HepG2 (cell line): ENCODE measurements around the gene MEAK7. TPM values are rescaled to one million over a fixed set of nuclear protein-coding genes. Genes with fewer than 3 reads are reported as not detected.

ENCODE experiments used
- PHF8 ChIP-seq: sonication (generic); formaldehyde crosslinking; IDR thresholded peaks from 2 replicates; pipeline ENCODE4 v1.5.0; 2020; ENCODE audit warnings: missing genetic modification reagents
- polyA plus RNA-seq, 8 experiments: library from polyadenylated mRNA; depleted of rRNA in 3 of 8; stranded (reverse) in 7 of 8; unstranded in 1 of 8; fragments of >200 nt; fragmentation: Illumina TruSeq in 4 of 8; extraction: Trizol in 4 of 8; gene quantifications; 2 replicates each; pipeline versions ENCODE4 v1.2.1 to v1.2.3, GENCODE V29; 2011 to 2016; ENCODE audit warnings: low read depth in 4 of 8, missing spikeins in 1 of 8, mixed read lengths in 1 of 8; ENCODE audit not compliant: insufficient read depth in 1 of 8
- total RNA-seq, 5 experiments: library from RNA; depleted of rRNA; stranded (reverse); fragments of >200 nt; fragmentation: Illumina TruSeq; extraction: Trizol; gene quantifications; 2 replicates each; pipeline ENCODE4 v1.2.3, GENCODE V29; 2016; ENCODE audit warnings: low read depth in 1 of 5
- TF ChIP-seq, protein P1 (sequence below), 2 experiments: fragments of 450-650 bp in 1 of 2; sonication (generic) in 1 of 2; formaldehyde crosslinking in 1 of 2; IDR thresholded peaks; 2 replicates each; pipeline versions ENCODE4 v1.6.1 to v1.8.0; 2016 to 2022; ENCODE audit warnings: antibody characterized with exemption in 1 of 2, mild to moderate bottlenecking in 1 of 2, missing genetic modification reagents in 1 of 2
- TF ChIP-seq, protein P2 (sequence below): sonication (generic); formaldehyde crosslinking; IDR thresholded peaks from 2 replicates; pipeline ENCODE4 v1.4.0; 2020; ENCODE audit warnings: mild to moderate bottlenecking, missing genetic modification reagents
- TF ChIP-seq, protein P3 (sequence below): sonication (generic); formaldehyde crosslinking; conservative IDR thresholded peaks from 2 replicates; pipeline ENCODE4 v1.8.0; 2022; ENCODE audit warnings: low read depth, missing genetic modification reagents
- TF ChIP-seq, protein P4 (sequence below): sonication (generic); formaldehyde crosslinking; IDR thresholded peaks from 2 replicates; pipeline ENCODE4 v1.5.1; 2020; ENCODE audit warnings: mild to moderate bottlenecking, missing genetic modification reagents, moderate library complexity

The MEAK7 gene
- total and polyA plus RNA-seq, 2 of the 13 experiments (the other 11 are each of a cell fraction or from before 2014, with no cell fraction given), result 11.8 to 14.7 TPM

DNA sequence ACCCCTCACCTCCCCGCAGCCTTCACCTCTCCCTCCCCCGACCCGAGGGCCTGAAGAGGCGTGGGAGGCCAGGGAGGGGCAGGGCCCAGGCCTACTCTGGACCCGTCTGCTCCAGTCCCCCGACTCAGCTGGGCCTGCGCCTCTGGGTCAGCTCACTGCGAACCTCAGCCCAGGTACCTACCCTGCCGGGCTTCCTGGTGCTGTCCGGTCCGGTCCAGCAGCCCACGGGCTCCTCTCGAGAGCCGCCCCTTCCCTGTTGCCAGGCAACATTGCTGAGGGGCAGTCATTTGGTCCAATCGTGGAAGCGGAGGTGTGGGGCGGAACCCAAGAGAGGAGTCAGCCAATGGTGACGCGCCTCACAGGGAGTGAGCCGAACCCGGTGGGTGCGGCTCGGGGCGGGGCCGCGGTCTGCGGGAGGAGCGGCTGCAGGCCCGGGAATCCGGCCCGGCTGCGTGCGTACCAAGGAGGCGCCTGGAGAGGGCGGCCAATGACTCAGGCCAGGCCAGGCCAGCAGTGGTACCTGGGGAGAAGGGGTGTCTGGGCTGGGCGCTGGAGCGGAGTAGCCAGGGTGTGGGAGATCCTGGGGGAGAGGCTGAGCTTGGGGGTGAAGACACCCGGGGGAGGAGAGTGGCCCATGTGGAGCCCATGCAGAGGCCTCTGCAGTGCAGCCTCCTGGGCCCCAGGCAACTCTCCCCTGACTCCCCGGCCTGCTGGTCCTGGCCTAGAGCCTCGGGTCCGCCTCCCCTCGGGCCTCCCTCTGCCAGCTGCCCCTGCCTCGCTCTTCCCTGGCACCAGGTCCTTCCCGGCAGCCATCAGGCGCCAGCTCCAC is at the start of gene MEAK7 (continued):
- TF ChIP-seq, protein P1, sequence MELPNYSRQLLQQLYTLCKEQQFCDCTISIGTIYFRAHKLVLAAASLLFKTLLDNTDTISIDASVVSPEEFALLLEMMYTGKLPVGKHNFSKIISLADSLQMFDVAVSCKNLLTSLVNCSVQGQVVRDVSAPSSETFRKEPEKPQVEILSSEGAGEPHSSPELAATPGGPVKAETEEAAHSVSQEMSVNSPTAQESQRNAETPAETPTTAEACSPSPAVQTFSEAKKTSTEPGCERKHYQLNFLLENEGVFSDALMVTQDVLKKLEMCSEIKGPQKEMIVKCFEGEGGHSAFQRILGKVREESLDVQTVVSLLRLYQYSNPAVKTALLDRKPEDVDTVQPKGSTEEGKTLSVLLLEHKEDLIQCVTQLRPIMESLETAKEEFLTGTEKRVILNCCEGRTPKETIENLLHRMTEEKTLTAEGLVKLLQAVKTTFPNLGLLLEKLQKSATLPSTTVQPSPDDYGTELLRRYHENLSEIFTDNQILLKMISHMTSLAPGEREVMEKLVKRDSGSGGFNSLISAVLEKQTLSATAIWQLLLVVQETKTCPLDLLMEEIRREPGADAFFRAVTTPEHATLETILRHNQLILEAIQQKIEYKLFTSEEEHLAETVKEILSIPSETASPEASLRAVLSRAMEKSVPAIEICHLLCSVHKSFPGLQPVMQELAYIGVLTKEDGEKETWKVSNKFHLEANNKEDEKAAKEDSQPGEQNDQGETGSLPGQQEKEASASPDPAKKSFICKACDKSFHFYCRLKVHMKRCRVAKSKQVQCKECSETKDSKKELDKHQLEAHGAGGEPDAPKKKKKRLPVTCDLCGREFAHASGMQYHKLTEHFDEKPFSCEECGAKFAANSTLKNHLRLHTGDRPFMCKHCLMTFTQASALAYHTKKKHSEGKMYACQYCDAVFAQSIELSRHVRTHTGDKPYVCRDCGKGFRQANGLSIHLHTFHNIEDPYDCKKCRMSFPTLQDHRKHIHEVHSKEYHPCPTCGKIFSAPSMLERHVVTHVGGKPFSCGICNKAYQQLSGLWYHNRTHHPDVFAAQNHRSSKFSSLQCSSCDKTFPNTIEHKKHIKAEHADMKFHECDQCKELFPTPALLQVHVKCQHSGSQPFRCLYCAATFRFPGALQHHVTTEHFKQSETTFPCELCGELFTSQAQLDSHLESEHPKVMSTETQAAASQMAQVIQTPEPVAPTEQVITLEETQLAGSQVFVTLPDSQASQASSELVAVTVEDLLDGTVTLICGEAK (IDR thresholded peaks at IDR 0.05), result no peak
- TF ChIP-seq, protein P1 (CRISPR knock-in tag; IDR thresholded peaks at IDR 0.05), result peak; percentile 61; the same call in 1 of the 2 replicates
- TF ChIP-seq, protein P2, sequence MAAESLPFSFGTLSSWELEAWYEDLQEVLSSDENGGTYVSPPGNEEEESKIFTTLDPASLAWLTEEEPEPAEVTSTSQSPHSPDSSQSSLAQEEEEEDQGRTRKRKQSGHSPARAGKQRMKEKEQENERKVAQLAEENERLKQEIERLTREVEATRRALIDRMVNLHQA (CRISPR knock-in tag), result no peak
- TF ChIP-seq, protein P3, sequence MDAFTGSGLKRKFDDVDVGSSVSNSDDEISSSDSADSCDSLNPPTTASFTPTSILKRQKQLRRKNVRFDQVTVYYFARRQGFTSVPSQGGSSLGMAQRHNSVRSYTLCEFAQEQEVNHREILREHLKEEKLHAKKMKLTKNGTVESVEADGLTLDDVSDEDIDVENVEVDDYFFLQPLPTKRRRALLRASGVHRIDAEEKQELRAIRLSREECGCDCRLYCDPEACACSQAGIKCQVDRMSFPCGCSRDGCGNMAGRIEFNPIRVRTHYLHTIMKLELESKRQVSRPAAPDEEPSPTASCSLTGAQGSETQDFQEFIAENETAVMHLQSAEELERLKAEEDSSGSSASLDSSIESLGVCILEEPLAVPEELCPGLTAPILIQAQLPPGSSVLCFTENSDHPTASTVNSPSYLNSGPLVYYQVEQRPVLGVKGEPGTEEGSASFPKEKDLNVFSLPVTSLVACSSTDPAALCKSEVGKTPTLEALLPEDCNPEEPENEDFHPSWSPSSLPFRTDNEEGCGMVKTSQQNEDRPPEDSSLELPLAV (CRISPR knock-in tag), result no peak
- TF ChIP-seq, protein P4, sequence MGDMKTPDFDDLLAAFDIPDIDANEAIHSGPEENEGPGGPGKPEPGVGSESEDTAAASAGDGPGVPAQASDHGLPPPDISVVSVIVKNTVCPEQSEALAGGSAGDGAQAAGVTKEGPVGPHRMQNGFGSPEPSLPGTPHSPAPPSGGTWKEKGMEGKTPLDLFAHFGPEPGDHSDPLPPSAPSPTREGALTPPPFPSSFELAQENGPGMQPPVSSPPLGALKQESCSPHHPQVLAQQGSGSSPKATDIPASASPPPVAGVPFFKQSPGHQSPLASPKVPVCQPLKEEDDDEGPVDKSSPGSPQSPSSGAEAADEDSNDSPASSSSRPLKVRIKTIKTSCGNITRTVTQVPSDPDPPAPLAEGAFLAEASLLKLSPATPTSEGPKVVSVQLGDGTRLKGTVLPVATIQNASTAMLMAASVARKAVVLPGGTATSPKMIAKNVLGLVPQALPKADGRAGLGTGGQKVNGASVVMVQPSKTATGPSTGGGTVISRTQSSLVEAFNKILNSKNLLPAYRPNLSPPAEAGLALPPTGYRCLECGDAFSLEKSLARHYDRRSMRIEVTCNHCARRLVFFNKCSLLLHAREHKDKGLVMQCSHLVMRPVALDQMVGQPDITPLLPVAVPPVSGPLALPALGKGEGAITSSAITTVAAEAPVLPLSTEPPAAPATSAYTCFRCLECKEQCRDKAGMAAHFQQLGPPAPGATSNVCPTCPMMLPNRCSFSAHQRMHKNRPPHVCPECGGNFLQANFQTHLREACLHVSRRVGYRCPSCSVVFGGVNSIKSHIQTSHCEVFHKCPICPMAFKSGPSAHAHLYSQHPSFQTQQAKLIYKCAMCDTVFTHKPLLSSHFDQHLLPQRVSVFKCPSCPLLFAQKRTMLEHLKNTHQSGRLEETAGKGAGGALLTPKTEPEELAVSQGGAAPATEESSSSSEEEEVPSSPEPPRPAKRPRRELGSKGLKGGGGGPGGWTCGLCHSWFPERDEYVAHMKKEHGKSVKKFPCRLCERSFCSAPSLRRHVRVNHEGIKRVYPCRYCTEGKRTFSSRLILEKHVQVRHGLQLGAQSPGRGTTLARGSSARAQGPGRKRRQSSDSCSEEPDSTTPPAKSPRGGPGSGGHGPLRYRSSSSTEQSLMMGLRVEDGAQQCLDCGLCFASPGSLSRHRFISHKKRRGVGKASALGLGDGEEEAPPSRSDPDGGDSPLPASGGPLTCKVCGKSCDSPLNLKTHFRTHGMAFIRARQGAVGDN (CRISPR knock-in tag), result peak; percentile 92
- peak; percentile 89 for TF ChIP-seq PHF8
